Activated CD4-positive, alpha-beta T cell treated with anti-CD3 and anti-CD28 coated beads, Interleukin-2, amount 10 ng/mL, durations not matched to agents 7 days and 5 days (primary cell): ENCODE measurements around the gene SNX32. TPM values are rescaled to one million over a fixed set of nuclear protein-coding genes. Genes with fewer than 3 reads are reported as not detected.
A peak's percentile ranks its signal among the peaks of the same experiment; 100 is the strongest.
"Not testable (repeated sequence)": the region's sequence is repeated elsewhere in the genome, so short reads cannot be mapped to it uniquely, and the experiment has no call there.

Experiments used
- CTCF ChIA-PET: fragments of 350-600 bp; sonication (Branson Sonifier 250); formaldehyde crosslinking; loops from one replicate; lab custom pipeline; 2021; ENCODE audit warnings: antibody characterized with exemption; lab: Charles Lee
- POLR2A ChIA-PET: fragments of 350-600 bp; sonication (Branson Sonifier 250); formaldehyde crosslinking; loops from one replicate; lab custom pipeline; 2021; ENCODE audit warnings: antibody characterized with exemption; lab: Charles Lee
- DNase-seq: peaks from one replicate; pipeline ENCODE4 v3.0.0-alpha.2; 2020
- H3K27ac Mint-ChIP-seq: one replicate; pipeline ENCODE4 v1.8.0; 2021; ENCODE audit warnings: mild to moderate bottlenecking, moderate library complexity, mixed read lengths
- H3K27me3 Mint-ChIP-seq: one replicate; pipeline ENCODE4 v1.8.0; 2021; ENCODE audit warnings: mixed read lengths
- H3K36me3 Mint-ChIP-seq: one replicate; pipeline ENCODE4 v1.8.0; 2021; ENCODE audit warnings: low read depth, mixed read lengths
- H3K4me1 Mint-ChIP-seq: one replicate; pipeline ENCODE4 v1.8.0; 2021; ENCODE audit warnings: mixed read lengths
- H3K4me3 Mint-ChIP-seq: one replicate; pipeline ENCODE4 v1.8.0; 2021; ENCODE audit warnings: mild to moderate bottlenecking, moderate library complexity, mixed read lengths
- H3K9me3 Mint-ChIP-seq: one replicate; pipeline ENCODE4 v1.8.0; 2021; ENCODE audit warnings: mixed read lengths
- total RNA-seq, 2 experiments: library from RNA; stranded (reverse); gene quantifications; one replicate each; pipeline ENCODE4 v1.2.3, GENCODE V29; 2021

Gene SNX32
- total RNA-seq, 2 experiments from 2014 or later = 2.1 to 2.2 TPM

- peaks cover 28% of the 10 kb centered on the region for H3K36me3 Mint-ChIP-seq
- H3K4me1 Mint-ChIP-seq, H3K27me3 Mint-ChIP-seq, DNase-seq, H3K27ac Mint-ChIP-seq, H3K9me3 Mint-ChIP-seq, H3K4me3 Mint-ChIP-seq: not testable (repeated sequence)
- ChIA-PET POLR2A (interaction anchor here (0.6 kb wide), 1 partner anchor 121 kb away, joined by 3 read pairs; no protein-coding TSS in a partner anchor), CTCF (interaction anchor here (0.5 to 5.8 kb wide), 10 partner anchors 10 to 141 kb away, joined by 3 to 50 read pairs (median 4); partner anchors contain the start of genes CCDC85B, CFL1, CTSW and FIBP)
Observed at GRCh38 chr11:65848693-65849092, 14.9 kb downstream of the SNX32 start.

- CTCF ChIA-PET = interaction anchor here (0.7 to 5.8 kb wide), 11 partner anchors 9 to 138 kb away, joined by 3 to 50 read pairs (median 5); partner anchors contain the start of genes CCDC85B, CFL1, FIBP and KAT5
- Mint-ChIP-seq H3K27ac (no peak overlapping the region), H3K27me3 (no peaks in the 10 kb centered on the region), H3K4me1 (peaks cover 11% of the 10 kb centered on the region), H3K4me3 (no peak overlapping the region), H3K9me3 (no peaks in the 10 kb centered on the region), H3K36me3 (peaks cover 35% of the 10 kb centered on the region)
- no peak for DNase-seq
- POLR2A ChIA-PET = interaction anchor here (0.6 kb wide), 2 partner anchors 9 to 122 kb away, joined by 3 read pairs; no protein-coding TSS in a partner anchor
Observed at GRCh38 chr11:65849366-65849765, 15.6 kb downstream of the SNX32 start.

- H3K4me3 Mint-ChIP-seq = no peak overlapping the region
- H3K36me3 Mint-ChIP-seq = peaks cover 39% of the 10 kb centered on the region
- ChIA-PET CTCF (interaction anchor here (0.7 to 5.8 kb wide), 10 partner anchors 10 to 138 kb away, joined by 3 to 50 read pairs (median 5); partner anchors contain the start of genes CCDC85B, CFL1, FIBP and KAT5), POLR2A (interaction anchor here (0.6 kb wide), 1 partner anchor 9 kb away, joined by 3 read pairs; no protein-coding TSS in a partner anchor)
- no peak for DNase-seq
- H3K4me1 Mint-ChIP-seq = peaks cover 15% of the 10 kb centered on the region
- H3K27me3 Mint-ChIP-seq = no peaks in the 10 kb centered on the region
- no peak overlapping the region for H3K27ac Mint-ChIP-seq
- no peaks in the 10 kb centered on the region for H3K9me3 Mint-ChIP-seq
Observed at GRCh38 chr11:65849771-65850216, 16.0 kb downstream of the SNX32 start.

DNA sequence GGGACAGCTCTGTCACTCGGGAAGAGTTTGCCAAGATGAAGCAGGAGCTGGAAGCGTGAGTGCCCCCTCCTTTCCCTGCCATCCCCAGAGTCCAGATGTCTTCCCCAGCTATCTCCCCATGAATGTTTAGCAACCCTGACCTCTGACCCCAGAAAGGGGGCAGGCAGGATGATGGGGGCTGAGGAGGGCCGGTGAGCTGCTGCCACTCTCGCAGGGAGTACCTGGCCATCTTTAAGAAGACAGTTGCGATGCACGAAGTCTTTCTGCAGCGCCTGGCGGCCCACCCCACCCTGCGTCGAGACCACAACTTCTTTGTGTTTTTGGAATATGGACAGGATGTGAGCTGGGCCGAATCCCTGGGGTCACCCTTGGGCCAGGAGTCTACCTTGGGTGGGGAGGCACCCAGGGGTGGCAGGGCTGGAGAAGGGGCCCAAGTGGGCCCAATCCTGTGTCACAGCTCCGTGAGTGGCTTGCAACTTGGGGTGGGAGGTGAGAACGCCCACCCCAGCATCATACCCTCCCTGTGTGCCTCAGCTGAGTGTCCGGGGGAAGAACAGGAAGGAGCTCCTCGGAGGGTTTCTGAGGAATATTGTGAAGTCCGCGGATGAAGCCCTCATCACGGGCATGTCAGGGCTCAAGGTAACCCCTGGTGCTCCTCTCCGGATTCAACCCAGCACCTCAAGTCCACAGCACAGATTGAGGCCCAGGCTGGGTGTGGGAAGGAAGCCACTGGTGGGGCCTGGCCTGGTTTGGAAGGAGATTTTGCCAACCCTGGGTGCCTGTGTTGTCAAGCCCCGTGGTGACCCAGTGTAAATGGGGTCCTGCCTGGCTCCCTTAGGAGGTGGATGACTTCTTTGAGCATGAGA lies 16.7 kb downstream of the SNX32 start:
- peaks cover 44% of the 10 kb centered on the region for H3K36me3 Mint-ChIP-seq
- no peaks in the 10 kb centered on the region for H3K27me3 Mint-ChIP-seq
- DNase-seq = no peak
- H3K4me1 Mint-ChIP-seq = peaks cover 19% of the 10 kb centered on the region
- CTCF ChIA-PET = interaction anchor here (0.6 to 5.8 kb wide), 14 partner anchors 8 to 139 kb away, joined by 3 to 50 read pairs (median 6); partner anchors contain the start of genes CCDC85B, CFL1, FIBP and KAT5
- H3K9me3 Mint-ChIP-seq = no peaks in the 10 kb centered on the region
- peak overlapping the region; percentile 54 for H3K27ac Mint-ChIP-seq
- POLR2A ChIA-PET = interaction anchor here (0.6 kb wide), 1 partner anchor 598 kb away, joined by 4 read pairs; no protein-coding TSS in a partner anchor
- H3K4me3 Mint-ChIP-seq = no peak overlapping the region

DNA sequence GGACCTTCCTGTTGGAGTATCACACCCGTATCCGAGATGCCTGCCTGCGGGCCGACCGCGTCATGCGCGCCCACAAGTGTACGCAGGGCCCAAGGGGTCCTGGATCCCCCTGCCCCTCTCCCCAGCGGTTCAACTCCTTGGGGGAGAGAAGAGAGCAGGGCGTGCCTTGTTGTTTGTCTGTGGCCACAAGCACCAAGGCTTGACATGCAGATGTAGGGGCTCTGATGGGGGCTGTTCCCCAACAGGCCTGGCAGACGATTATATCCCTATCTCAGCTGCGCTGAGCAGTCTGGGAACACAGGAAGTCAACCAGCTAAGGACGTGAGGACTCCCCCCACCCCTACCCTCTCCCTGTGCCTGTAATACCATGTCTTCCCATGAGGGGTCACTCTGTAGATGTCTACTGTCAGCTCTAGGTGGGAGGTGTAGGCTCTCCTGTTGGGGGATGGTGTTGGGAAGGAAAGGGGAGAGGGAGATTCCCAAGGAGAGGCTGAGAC lies 17.4 kb downstream of the SNX32 start:
- H3K36me3 Mint-ChIP-seq = peaks cover 51% of the 10 kb centered on the region
- no peak for DNase-seq

DNA sequence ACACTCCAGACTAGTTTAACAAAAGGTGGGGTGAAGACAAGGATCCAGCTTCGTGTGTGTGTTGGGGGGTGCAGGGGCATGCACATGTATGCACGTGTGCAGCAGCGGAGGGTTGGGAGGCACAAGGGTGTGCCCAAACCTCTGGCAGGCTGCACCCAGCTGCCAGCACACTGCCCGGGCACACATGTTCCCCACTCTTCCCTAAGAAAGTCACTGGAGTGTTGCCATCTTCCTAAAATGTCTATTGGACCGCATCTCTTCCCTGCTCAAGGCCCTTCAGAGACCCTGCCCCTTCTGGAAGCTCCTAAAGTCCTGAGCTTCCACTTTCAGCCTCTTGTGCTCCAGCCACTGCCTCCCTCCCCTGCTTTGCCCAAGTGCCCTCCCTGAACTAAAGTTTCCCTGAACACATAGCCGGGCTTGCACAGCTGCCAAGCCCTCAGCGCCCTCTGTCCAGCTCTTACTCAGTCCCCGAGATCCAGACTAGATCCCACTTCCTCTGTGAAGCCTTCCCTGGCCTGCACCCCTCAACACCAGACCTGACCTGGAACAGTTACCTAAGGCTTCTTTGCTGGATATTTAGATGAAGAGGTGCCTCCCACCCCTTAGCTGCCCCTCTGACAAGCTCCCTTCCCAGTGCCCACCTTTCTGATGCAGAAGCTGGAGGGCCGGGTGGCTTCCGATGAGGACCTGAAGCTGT lies 18.2 kb downstream of the SNX32 start:
- CTCF ChIA-PET = interaction anchor here (0.9 to 5.8 kb wide), 13 partner anchors 9 to 140 kb away, joined by 3 to 50 read pairs (median 7); partner anchors contain the start of genes CCDC85B, CFL1, FIBP and KAT5
- H3K36me3 Mint-ChIP-seq = peaks cover 59% of the 10 kb centered on the region
- no peak overlapping the region for H3K4me3 Mint-ChIP-seq
- H3K9me3 Mint-ChIP-seq = no peaks in the 10 kb centered on the region
- H3K27me3 Mint-ChIP-seq = no peaks in the 10 kb centered on the region
- DNase-seq = no peak
- H3K4me1 Mint-ChIP-seq = peaks cover 34% of the 10 kb centered on the region
- POLR2A ChIA-PET = no interaction called here
- peak overlapping the region; percentile 55 for H3K27ac Mint-ChIP-seq

More for the DNA sequence above, 17.4 kb downstream of the SNX32 start:
- ChIA-PET POLR2A (no interaction called here), CTCF (interaction anchor here (0.6 to 5.8 kb wide), 11 partner anchors 9 to 139 kb away, joined by 3 to 50 read pairs (median 7); partner anchors contain the start of genes CCDC85B, CFL1, FIBP and KAT5)
- Mint-ChIP-seq H3K4me1 (peaks cover 26% of the 10 kb centered on the region), H3K27me3 (no peaks in the 10 kb centered on the region), H3K27ac (peak overlapping the region; percentile 55), H3K9me3 (no peaks in the 10 kb centered on the region), H3K4me3 (no peak overlapping the region)

GRCh38 chr11:65852508-65853245 lies 18.9 kb downstream of the SNX32 start:
- no peak overlapping the region for H3K4me3 Mint-ChIP-seq
- H3K9me3 Mint-ChIP-seq = no peaks in the 10 kb centered on the region
- H3K27ac Mint-ChIP-seq = no peak overlapping the region
- POLR2A ChIA-PET = no interaction called here
- peaks cover 34% of the 10 kb centered on the region for H3K4me1 Mint-ChIP-seq
- peaks cover 60% of the 10 kb centered on the region for H3K36me3 Mint-ChIP-seq
- CTCF ChIA-PET = interaction anchor here (1.1 to 5.8 kb wide), 9 partner anchors 8 to 140 kb away, joined by 3 to 50 read pairs (median 7); partner anchors contain the start of genes CFL1, FIBP, KAT5 and MUS81
- DNase-seq = no peak
- H3K27me3 Mint-ChIP-seq = no peaks in the 10 kb centered on the region

DNA sequence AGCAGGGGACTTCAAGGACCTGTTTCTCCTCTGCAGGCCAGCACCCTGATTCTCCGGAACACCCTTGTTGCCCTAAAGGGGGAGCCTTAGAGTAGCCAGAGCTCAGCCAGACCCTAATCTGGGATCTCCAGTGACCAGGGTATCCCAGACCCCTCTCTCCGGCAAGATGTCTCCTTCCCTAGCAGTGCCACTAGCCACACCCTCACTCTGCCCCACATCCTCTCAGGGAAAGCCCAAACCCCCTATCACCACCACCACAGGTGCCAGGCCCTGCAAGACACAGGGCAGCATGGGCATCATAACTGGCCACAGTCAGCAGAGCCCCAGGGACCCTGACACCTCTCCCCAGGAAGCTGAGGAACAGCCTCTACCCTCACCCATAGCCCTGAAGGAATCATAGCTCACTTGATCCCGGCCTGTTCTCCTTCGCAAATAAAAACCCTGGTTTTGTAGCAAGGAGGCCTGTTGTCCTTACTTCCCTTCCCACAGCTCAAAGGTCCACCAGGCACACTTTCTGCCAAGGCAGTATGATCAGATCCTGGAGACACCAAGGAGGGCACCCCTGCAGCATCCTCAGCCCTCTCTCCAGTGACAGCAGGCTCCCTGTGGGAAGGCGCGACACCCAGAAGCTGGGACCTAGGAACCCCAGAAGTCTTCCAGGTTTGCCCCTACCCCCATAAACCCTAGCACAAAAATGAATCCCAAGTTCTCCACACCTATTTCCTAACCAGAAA lies 19.6 kb downstream of the SNX32 start:
- peak overlapping the region; percentile 25 for H3K4me3 Mint-ChIP-seq
- POLR2A ChIA-PET = no interaction called here

GRCh38 chr11:65854161-65854592 lies 20.4 kb downstream of the SNX32 start:
- ChIA-PET CTCF (interaction anchor here (0.7 to 1.7 kb wide), 2 partner anchors 142 to 284 kb away, joined by 3 to 5 read pairs; partner anchors contain the start of genes KAT5 and ZNRD2), POLR2A (no interaction called here)
- H3K4me3 Mint-ChIP-seq = peak overlapping the region; percentile 32
- peaks cover 60% of the 10 kb centered on the region for H3K36me3 Mint-ChIP-seq
- H3K9me3 Mint-ChIP-seq = no peaks in the 10 kb centered on the region
- no peak for DNase-seq
- H3K27me3 Mint-ChIP-seq = no peaks in the 10 kb centered on the region
- peaks cover 36% of the 10 kb centered on the region for H3K4me1 Mint-ChIP-seq
- no peak overlapping the region for H3K27ac Mint-ChIP-seq

More for the DNA sequence above, 19.6 kb downstream of the SNX32 start:
- no peaks in the 10 kb centered on the region for H3K9me3 Mint-ChIP-seq
- H3K36me3 Mint-ChIP-seq = peaks cover 60% of the 10 kb centered on the region
- CTCF ChIA-PET = interaction anchor here (0.5 to 5.8 kb wide), 8 partner anchors 7 to 369 kb away, joined by 3 to 50 read pairs (median 5); partner anchors contain the start of genes CFL1, FIBP, KAT5 and MUS81
- H3K4me1 Mint-ChIP-seq = peaks cover 36% of the 10 kb centered on the region
- no peak overlapping the region for H3K27ac Mint-ChIP-seq
- DNase-seq = no peak
- H3K27me3 Mint-ChIP-seq = no peaks in the 10 kb centered on the region

DNA sequence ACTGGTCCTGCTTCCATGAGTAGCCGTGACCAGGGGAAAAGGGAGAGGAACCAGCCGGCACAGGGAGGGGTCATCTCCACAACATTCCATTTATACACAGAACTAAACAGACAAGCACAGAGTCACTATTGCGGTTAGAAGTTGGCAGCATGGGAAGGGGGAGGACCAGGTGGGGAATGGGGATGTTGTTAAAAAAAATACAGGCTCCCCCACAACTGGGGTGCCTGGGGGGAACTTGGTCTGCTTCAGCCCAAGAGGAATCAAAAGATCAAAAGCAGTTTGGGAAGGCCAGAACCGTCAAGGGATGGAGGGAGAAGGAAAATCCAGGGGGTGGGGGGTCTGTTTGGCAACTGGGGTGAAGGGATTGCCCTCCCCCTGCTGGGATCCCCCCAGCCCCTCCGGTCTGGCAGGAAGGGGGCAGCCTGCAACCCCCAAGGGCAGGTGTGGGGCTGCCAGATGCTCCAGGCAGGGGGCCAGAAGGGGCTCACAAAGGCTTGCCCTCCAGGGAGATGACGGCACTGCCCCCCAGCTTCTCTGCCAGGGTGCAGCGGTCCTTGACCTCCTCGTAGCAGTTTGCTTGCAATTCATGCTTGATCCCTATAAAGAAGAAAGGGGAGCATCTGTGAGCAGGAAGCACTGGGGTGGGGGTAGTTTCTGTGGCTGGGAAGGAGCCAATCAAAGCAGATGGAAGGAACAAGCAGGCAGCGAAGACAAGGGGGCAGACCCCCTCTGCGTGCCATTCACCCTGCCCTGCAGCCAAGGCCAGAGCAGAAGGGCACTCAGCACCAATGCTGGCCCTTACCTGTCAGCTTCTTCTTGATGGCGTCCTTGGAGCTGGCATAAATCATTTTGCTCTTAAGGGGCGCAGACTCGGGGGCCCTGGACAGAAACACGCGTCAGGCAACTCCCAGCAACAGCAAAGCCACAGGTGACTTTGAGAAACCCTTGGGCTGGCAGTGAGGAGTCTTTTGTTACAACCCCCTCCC lies 21.4 kb downstream of the SNX32 start:
- H3K27ac Mint-ChIP-seq = no peak overlapping the region
- H3K4me1 Mint-ChIP-seq = peaks cover 40% of the 10 kb centered on the region
- CTCF ChIA-PET = interaction anchor here (1.7 kb wide), 1 partner anchor 143 kb away, joined by 5 read pairs; the partner anchor contains the start of gene KAT5
- POLR2A ChIA-PET = no interaction called here
- no peaks in the 10 kb centered on the region for H3K27me3 Mint-ChIP-seq
- DNase-seq = no peak
- peak overlapping the region; percentile 95 for H3K4me3 Mint-ChIP-seq
- no peaks in the 10 kb centered on the region for H3K9me3 Mint-ChIP-seq
- H3K36me3 Mint-ChIP-seq = peaks cover 60% of the 10 kb centered on the region
